Upper lobe of right lung (tissue), 1 donor: ENCODE results near the gene RBMS3. TPM values are rescaled to one million over a fixed set of nuclear protein-coding genes. Genes with fewer than 3 reads are reported as not detected.
"Not testable (repeated sequence)": the region's sequence is repeated elsewhere in the genome, so short reads cannot be mapped to it uniquely, and the experiment has no call there.

Experiments
- ATAC-seq: fragments of 200-7000 bp; cut with Tn5 transposase; one replicate; pipeline ENCODE4 v1.9.1; 2020; ENCODE audit warnings: mild to moderate bottlenecking, moderate library complexity
- DNase-seq: peaks from one replicate; pipeline ENCODE4 v3.0.0-alpha.2; 2020
- H3K27ac ChIP-seq: fragments of 200-600 bp; one replicate; pipeline ENCODE4 v1.8.0; 2022
- H3K27me3 ChIP-seq: fragments of 200-600 bp; one replicate; pipeline ENCODE4 v1.8.0; 2022; ENCODE audit warnings: mild to moderate bottlenecking
- H3K36me3 ChIP-seq: fragments of 200-600 bp; one replicate; pipeline ENCODE4 v1.8.0; 2022
- H3K4me1 ChIP-seq: fragments of 200-600 bp; one replicate; pipeline ENCODE4 v1.8.0; 2022
- H3K4me3 ChIP-seq: fragments of 200-600 bp; one replicate; pipeline ENCODE4 v1.8.0; 2022; ENCODE audit warnings: mild to moderate bottlenecking
- H3K9me3 ChIP-seq: fragments of 200-600 bp; one replicate; pipeline ENCODE4 v1.8.0; 2022
- CTCF ChIP-seq: fragments of 200-600 bp; IDR thresholded peaks from one replicate; pipeline ENCODE4 v1.8.0; 2022; ENCODE audit warnings: antibody characterized with exemption
- intact Hi-C: fragments of 100-400 bp; cut with DNase I; formaldehyde crosslinking; loops from one replicate; pipeline ENCODE4 v1.11.0; 2022
- total RNA-seq: library from RNA; stranded (reverse); fragmentation: NEBNext Ultra II Directional; extraction: Animal tissue kit (Norgen Biotek cat#: 25700); gene quantifications from one replicate; pipeline ENCODE4 v1.2.1, GENCODE V29; 2021
- donor health status: DM: no; HTN: yes; CAD: no; lungs with severe emphysema.

Gene RBMS3
- total RNA-seq, 1 donor from 2014 or later, result 85.9 TPM

DNA sequence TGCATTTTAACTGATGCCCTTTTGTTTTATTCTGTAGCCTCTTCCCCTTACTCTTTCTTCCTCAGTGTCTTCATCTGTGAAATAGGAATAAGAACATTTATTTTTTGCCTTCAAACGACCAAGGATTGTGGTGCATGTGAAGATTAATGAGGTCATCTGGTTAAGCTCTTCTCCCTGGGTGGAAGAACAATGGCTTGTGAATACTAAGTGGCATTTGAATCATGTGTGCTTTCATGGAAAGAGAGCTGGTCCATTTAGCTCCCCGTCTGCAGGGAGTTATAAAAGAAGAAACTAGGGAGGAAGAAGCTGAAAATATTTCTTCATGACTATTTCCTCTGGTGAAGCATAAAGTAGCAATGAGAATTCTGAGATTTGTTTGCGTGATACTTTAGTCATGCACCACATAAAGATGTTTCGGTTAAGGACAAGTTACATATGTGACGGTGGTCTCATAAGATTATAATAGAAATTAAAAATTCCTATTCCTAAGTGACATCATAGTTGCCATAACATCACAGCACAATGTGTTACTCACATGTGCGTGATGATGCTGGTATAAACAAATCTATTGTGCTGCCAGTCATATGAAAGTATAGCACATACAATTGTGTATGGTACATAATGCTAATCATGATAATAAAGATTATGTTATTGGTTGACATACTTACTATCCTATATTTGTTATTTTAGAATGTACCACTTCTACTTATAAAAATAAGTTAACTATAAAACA is 374.3 kb downstream of the RBMS3 start:
- H3K27me3 ChIP-seq, result no peaks in the 10 kb centered on the region
- ATAC-seq (no peak), DNase-seq (no peak)
- TF ChIP-seq CTCF, result no peak
- H3K9me3 ChIP-seq, result no peaks in the 10 kb centered on the region
- no peak overlapping the region for H3K4me3 ChIP-seq
- H3K4me1 ChIP-seq, result no peaks in the 10 kb centered on the region
- H3K27ac ChIP-seq, result no peak overlapping the region
- intact Hi-C loops, result no loop called here
- no peaks in the 10 kb centered on the region for H3K36me3 ChIP-seq

DNA sequence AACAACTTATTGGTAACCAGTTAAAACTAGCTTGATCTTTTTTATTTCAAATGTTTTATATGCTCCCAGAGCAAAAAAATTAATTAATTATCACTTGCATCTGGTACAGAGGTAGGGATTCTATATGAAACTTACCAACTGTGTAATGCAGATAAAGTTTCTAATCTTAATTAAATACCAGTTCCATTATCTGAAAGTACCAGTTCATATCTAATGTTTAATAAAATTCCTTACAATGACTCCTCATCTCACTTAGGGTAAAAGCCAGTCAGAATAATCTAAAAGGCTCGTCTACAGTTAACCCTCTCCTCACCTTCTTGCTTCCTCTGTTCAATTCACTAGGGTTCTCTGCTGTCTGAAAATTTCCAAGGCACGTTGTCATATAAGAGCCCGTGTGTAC is 384.8 kb downstream of the RBMS3 start:
- DNase-seq (no peak), ATAC-seq (no peak)
- Histone ChIP-seq H3K4me3 (no peak overlapping the region), H3K4me1 (no peaks in the 10 kb centered on the region), H3K27me3 (no peaks in the 10 kb centered on the region), H3K36me3 (no peaks in the 10 kb centered on the region), H3K27ac (no peak overlapping the region), H3K9me3 (no peaks in the 10 kb centered on the region)
- no peak for TF ChIP-seq CTCF
- intact Hi-C loops, result no loop called here

DNA sequence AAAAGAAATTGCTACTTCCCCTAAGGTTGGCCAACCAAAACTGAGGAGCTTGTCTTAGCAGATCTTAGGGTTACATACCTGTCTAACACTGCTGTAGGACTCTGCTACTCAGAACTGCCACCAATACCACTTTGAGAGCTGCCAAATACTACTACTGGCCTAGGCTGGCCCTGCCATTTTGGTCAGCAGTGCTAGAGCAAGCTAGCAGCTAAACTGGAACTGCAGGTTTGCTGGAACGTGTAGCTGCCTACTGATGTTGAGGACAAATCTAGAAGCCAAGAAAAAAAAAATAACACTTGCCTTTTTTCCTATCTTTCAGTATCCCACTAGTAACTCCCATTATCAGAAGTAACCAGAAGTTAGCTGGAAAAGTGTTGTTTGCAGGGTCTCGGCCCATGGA is 387.4 kb downstream of the RBMS3 start:
- no peaks in the 10 kb centered on the region for H3K9me3 ChIP-seq
- H3K4me3 ChIP-seq, result no peak overlapping the region
- ATAC-seq, result no peak
- intact Hi-C loops, result no loop called here
- no peak for TF ChIP-seq CTCF
- DNase-seq, result no peak
- no peak overlapping the region for H3K27ac ChIP-seq
- no peaks in the 10 kb centered on the region for H3K27me3 ChIP-seq
- no peaks in the 10 kb centered on the region for H3K4me1 ChIP-seq
- no peaks in the 10 kb centered on the region for H3K36me3 ChIP-seq

DNA sequence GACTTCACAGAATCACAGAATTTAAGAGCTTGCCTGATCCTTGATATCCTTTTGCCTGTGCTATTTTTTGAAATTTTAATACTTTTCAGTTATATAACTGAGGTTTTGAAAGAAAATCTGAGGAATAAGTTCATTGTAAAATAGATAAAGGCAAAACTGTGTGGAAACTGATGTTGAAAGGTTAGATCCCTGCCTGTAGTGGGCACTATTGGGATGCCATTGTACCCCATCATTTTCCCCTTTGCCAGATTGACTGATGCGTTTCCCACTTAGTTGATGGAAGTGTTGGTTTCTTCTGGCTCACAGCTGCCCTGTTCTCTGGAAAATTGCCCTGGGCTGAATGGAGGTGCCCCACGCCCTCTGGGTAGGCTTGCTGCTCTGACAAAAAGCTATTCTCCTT is 387.9 kb downstream of the RBMS3 start:
- DNase-seq (no peak), ATAC-seq (no peak)
- Histone ChIP-seq H3K4me3 (no peak overlapping the region), H3K4me1 (no peaks in the 10 kb centered on the region), H3K36me3 (no peaks in the 10 kb centered on the region), H3K27me3 (no peaks in the 10 kb centered on the region), H3K9me3 (no peaks in the 10 kb centered on the region), H3K27ac (no peak overlapping the region)
- no peak for TF ChIP-seq CTCF
- intact Hi-C loops, result no loop called here

GRCh38 chr3:29670476-29670875 is 389.6 kb downstream of the RBMS3 start:
- DNase-seq, H3K9me3 ChIP-seq, ATAC-seq, H3K27ac ChIP-seq, H3K4me1 ChIP-seq, H3K4me3 ChIP-seq, H3K27me3 ChIP-seq, intact Hi-C loops, H3K36me3 ChIP-seq: not testable (repeated sequence)

GRCh38 chr3:29677421-29677820 is 396.6 kb downstream of the RBMS3 start:
- H3K27me3 ChIP-seq, result no peaks in the 10 kb centered on the region
- intact Hi-C loops, result no loop called here
- TF ChIP-seq CTCF, result no peak

More at GRCh38 chr3:29677421-29677820, 396.6 kb downstream of the RBMS3 start:
- ATAC-seq, result no peak
- peaks cover 1% of the 10 kb centered on the region for H3K4me1 ChIP-seq
- H3K9me3 ChIP-seq, result no peaks in the 10 kb centered on the region
- H3K4me3 ChIP-seq, result no peak overlapping the region
- no peak overlapping the region for H3K27ac ChIP-seq
- DNase-seq, result no peak
- no peaks in the 10 kb centered on the region for H3K36me3 ChIP-seq
